GM10248 (cell line): Measurements from ENCODE around the gene ANKUB1.

Experiments used
- CTCF ChIA-PET: fragments of 300-600 bp; sonication (Branson Sonifier 250); formaldehyde crosslinking; extraction: SDS; loops from one replicate; lab custom pipeline; 2021; ENCODE audit warnings: antibody characterized with exemption; lab: Yijun Ruan, JAX
- POLR2A ChIA-PET: fragments of 350-650 bp; sonication (Branson Sonifier 250); formaldehyde crosslinking; extraction: SDS; loops from one replicate; lab custom pipeline; 2020; ENCODE audit warnings: antibody characterized with exemption; lab: Yijun Ruan, JAX
- DNase-seq: peaks from one replicate; pipeline ENCODE4 v3.0.0; 2012; ENCODE audit errors: extremely low spot score
- CTCF ChIP-seq: IDR thresholded peaks from 2 replicates; pipeline ENCODE4 v1.5.1; 2012; ENCODE audit warnings: mild to moderate bottlenecking, low read depth; ENCODE audit errors: extremely low read depth, missing control alignments, control extremely low read depth

The ANKUB1 gene

GRCh38 chr3:149713730-149714654 is 78.4 kb downstream of the ANKUB1 start:
- no peak for DNase-seq
- no peak for TF ChIP-seq CTCF
- POLR2A ChIA-PET = no interaction called here
- CTCF ChIA-PET = interaction anchor here (0.9 to 4.3 kb wide), 4 partner anchors 9 to 201 kb away, joined by 5 to 29 read pairs (median 6); no protein-coding TSS in a partner anchor
